ENCODE data around the gene TNPO1. TPM values are rescaled to one million over a fixed set of nuclear protein-coding genes. Genes with fewer than 3 reads are reported as not detected.

The TNPO1 gene
- total RNA-seq (10 to 100 TPM; 42.1 to 95.8 TPM), polyA plus RNA-seq (10 to 100 TPM in 1 of 2 donors, 1 to 10 TPM in 1; 5.7 to 16.2 TPM)

GRCh38 chr5:72816284-72817075 lies at the start of gene TNPO1:
Gene TNPO1, plus strand, starts transcription at chr5:72816661. Its CDS starts 77 bp downstream, at chr5:72816738.
- no peak for TF ChIP-seq JUND (IDR thresholded peaks at IDR 0.05)
- TF ChIP-seq TAF1 (conservative IDR thresholded peaks at IDR 0.05) = peak; percentile 59
- TF ChIP-seq NR2F2 (IDR thresholded peaks at IDR 0.05) = no peak
- TF ChIP-seq ATF3 (IDR thresholded peaks at IDR 0.05) = no peak
- peak; percentile 33 for TF ChIP-seq FOXA1 (IDR thresholded peaks at IDR 0.05)
- no peak for TF ChIP-seq MAX (IDR thresholded peaks at IDR 0.05)
- TF ChIP-seq YY1 (IDR thresholded peaks at IDR 0.05) = peak; percentile 80
- TF ChIP-seq ZBTB33 (IDR thresholded peaks at IDR 0.05) = no peak
- no peak for TF ChIP-seq GABPA (IDR thresholded peaks at IDR 0.05 in 1 of 2, conservative IDR thresholded peaks at IDR 0.05 in 1 of 2)
- peak; percentile 45 for TF ChIP-seq SP1 (IDR thresholded peaks at IDR 0.05)
- TF ChIP-seq REST (IDR thresholded peaks at IDR 0.05) = peak; percentile 88
- peak; percentile 15 to 27 for TF ChIP-seq RAD21 (IDR thresholded peaks at IDR 0.05)
- under 1% methylated on average over 93 of the region's 93 CpGs for WGBS
- Histone ChIP-seq H3K4me1 (ENCODE audit: control insufficient read depth in 4 of 4, insufficient read depth in 4 of 4, low read length in 3 of 4) (peaks cover 0 to 17% (median 12%) of the 10 kb centered on the region in 4 donors), H3K27me3 (ENCODE audit: control insufficient read depth in 4 of 4, insufficient read depth in 4 of 4, low read length in 3 of 4) (no peaks in the 10 kb centered on the region), H3K36me3 (ENCODE audit: control insufficient read depth in 4 of 4, insufficient read depth in 3 of 4, low read depth in 1 of 4, low read length in 3 of 4) (no peaks in the 10 kb centered on the region), H3K27ac (ENCODE audit: low read depth in 1 of 2, low read length in 2 of 2) (peak within 1 kb of the TSS; percentile 80 to 91), H3K9me3 (ENCODE audit: control insufficient read depth in 4 of 4, low read length in 3 of 4) (no peaks in the 10 kb centered on the region), H3K4me3 (ENCODE audit: low read depth in 1 of 3, low read length in 3 of 3) (peak within 1 kb of the TSS; percentile 71 to 83 (median 77)), H3K9ac (ENCODE audit: low read depth in 1 of 2, low read length in 2 of 2) (peak within 1 kb of the TSS; percentile 57 to 93)
- peak; percentile 89 for DNase-seq (ENCODE audit: low spot score)

GRCh38 chr5:72767289-72768010 lies 49.0 kb upstream of the TNPO1 start:
- WGBS = 43% methylated on average over 7 of the region's 7 CpGs
- H3K27ac ChIP-seq (ENCODE audit: low read depth in 1 of 2, low read length in 2 of 2) = no peak overlapping the region
- peaks cover 0 to 3% (median 1%) of the 10 kb centered on the region in 4 donors for H3K9me3 ChIP-seq (ENCODE audit: control insufficient read depth in 4 of 4, low read length in 3 of 4)
- H3K4me1 ChIP-seq (ENCODE audit: control insufficient read depth in 4 of 4, insufficient read depth in 4 of 4, low read length in 3 of 4) = peaks cover 0 to 5% (median 4%) of the 10 kb centered on the region in 4 donors
- H3K36me3 ChIP-seq (ENCODE audit: control insufficient read depth in 4 of 4, insufficient read depth in 3 of 4, low read depth in 1 of 4, low read length in 3 of 4) = no peaks in the 10 kb centered on the region
- DNase-seq (ENCODE audit: low spot score) = no peak
- no peak overlapping the region for H3K9ac ChIP-seq (ENCODE audit: low read depth in 1 of 2, low read length in 2 of 2)
- no peak overlapping the region for H3K4me3 ChIP-seq (ENCODE audit: low read depth in 1 of 3, low read length in 3 of 3)
- no peaks in the 10 kb centered on the region for H3K27me3 ChIP-seq (ENCODE audit: control insufficient read depth in 4 of 4, insufficient read depth in 4 of 4, low read length in 3 of 4)
- TF ChIP-seq HNF4G (IDR thresholded peaks at IDR 0.05) = no peak
- TF ChIP-seq FOXA2 (IDR thresholded peaks at IDR 0.05) = peak; percentile 20
- TF ChIP-seq RXRA (IDR thresholded peaks at IDR 0.05) = peak in 1 of 2 donors; percentile 34
- TF ChIP-seq MAX (IDR thresholded peaks at IDR 0.05) = no peak
- TF ChIP-seq JUND (IDR thresholded peaks at IDR 0.05) = no peak
- TF ChIP-seq RAD21 (IDR thresholded peaks at IDR 0.05) = peak; percentile 59 to 69
- peak in 1 of 2 donors; percentile 22 for TF ChIP-seq HNF4A (conservative IDR thresholded peaks at IDR 0.05)
- TF ChIP-seq CTCF (IDR thresholded peaks at IDR 0.05; ENCODE audit: low read depth, low read length, missing input control) = peak; percentile 37
- no peak for TF ChIP-seq ATF3 (IDR thresholded peaks at IDR 0.05)
- no peak for TF ChIP-seq REST (IDR thresholded peaks at IDR 0.05)
- no peak for TF ChIP-seq FOXA1 (IDR thresholded peaks at IDR 0.05)
